OCI-LY3 (cell line): ENCODE measurements around the gene TOLLIP.

Experiments
- CTCF ChIP-seq: fragments of 200-600, 300-600 bp; sonication (generic); IDR thresholded peaks from 2 replicates; pipeline ENCODE4 v1.5.1; 2014; ENCODE audit warnings: antibody characterized with exemption, low read length, low read depth
- EZH2phosphoT487 ChIP-seq: fragments of 200-600 bp; shearing (Covaris generic); IDR thresholded peaks from 2 replicates; pipeline ENCODE4 v1.6.1; 2018; ENCODE audit warnings: antibody characterized with exemption, mixed run types, low read depth

- TF ChIP-seq EZH2phosphoT487 (no peak), CTCF (no peak)
These were observed 30.7 kb upstream of the TOLLIP start for GRCh38 chr11:1340111-1340510.
